Stimulated activated CD8-positive, alpha-beta memory T cell treated with anti-CD3 and anti-CD28 coated beads, Interleukin-15, amount 100 ng/mL, for 24 hours (primary cell): ENCODE measurements around the gene NCOA1.
"Not testable (repeated sequence)": the region's sequence is repeated elsewhere in the genome, so short reads cannot be mapped to it uniquely, and the experiment has no call there.

Experiments used
- DNase-seq: peaks from one replicate; pipeline ENCODE4 v3.0.0-alpha.2; 2020; ENCODE audit warnings: low read depth

NCOA1 gene

GRCh38 chr2:24474053-24474452, 17.0 kb upstream of the NCOA1 start:
- no peak for DNase-seq

- DNase-seq: no peak
Observed at GRCh38 chr2:24477229-24477628, 13.8 kb upstream of the NCOA1 start.

DNA sequence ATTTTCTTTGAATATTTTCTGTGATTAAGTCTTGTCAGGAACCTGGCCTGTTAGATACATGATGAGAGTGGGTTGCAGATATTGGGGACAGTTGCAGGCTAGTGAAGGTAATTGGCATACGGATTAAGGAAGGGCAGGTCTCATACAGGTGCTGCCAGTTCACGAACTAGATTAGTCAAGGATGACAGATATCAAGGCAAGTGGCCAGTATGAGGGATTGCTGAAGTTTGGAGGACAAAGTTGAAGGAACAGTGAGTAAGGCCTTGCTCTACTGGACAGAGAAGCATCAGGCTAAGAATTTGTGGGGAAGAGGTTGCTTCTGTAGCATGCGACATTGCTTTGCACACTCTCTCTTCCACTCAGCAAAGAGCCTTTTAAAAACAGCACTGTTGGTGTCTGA, 12.8 kb upstream of the NCOA1 start:
- no peak for DNase-seq

DNA sequence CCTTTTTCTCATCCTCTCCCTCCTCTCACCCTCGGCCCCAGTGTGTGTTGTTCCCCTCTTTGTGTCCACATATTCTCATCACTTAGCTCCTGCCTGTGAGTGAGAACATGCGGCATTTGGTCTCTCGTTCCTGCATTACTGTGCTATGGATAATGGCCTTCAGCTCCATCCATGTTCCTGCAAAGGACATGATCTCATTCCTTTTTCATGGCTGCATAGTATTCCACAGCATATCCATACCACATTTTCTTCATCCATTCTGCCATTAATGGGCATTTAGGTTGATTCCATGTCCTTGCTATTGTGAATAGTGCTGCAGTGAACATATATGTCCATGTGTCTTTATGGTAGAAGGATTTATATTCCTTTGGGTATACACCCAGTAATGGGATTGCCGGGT, 10.8 kb upstream of the NCOA1 start:
- DNase-seq: no peak

DNA sequence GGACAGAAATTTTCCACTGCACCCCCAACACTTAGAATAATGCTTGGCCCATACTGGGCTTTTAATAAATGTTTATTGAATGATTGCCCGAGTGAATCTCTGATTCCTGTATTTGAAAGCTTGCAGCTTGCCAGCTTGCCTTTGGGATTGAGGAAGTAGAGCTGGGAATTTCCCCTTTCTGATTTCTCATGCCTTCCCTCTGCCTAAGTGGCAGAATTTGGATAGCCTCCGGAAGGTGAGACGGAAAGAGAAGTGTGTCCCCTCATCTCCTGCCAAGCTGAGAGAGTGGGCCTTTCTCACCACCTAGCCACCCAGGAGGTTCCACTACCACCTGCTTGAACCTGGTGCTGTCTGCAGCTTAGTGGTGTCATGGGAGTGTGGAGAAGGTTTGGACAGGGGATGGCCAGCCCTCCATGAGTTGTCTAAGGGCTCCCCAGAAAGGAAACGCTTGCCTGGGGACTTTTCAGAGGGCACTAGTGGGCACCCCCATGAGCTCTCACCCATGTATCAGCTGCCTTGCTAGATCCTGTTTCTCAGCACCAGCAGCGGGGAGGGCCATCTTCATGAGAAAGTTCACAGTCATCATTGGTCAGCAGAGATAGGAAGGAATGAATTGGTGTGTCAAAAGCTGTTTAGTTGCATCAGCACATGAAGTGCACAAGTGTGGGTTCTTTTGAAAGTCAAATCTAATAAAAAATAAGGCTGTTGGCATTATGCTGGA, 8.6 kb upstream of the NCOA1 start:
- DNase-seq: no peak

DNA sequence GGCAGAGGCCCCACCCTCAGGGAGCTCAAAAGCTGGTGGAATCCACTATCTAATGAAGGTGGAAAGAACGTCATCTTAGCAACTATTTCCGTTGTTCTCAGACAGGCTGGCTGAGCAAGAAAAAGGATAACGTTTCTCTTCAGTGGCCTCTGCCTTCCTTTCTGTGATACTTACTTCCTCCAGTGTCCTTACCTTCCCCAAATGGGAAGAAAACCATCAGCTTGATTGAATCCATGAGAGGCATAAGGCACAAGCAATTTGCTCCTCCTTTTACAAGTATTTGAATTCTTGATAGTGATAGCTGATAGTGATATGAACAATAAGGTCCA, 8.1 kb upstream of the NCOA1 start:
- no peak for DNase-seq

- not testable (repeated sequence) for DNase-seq
Observed at GRCh38 chr2:24484677-24485076, 6.4 kb upstream of the NCOA1 start.

- DNase-seq: no peak
Observed at GRCh38 chr2:24485197-24485596, 5.9 kb upstream of the NCOA1 start.

DNA sequence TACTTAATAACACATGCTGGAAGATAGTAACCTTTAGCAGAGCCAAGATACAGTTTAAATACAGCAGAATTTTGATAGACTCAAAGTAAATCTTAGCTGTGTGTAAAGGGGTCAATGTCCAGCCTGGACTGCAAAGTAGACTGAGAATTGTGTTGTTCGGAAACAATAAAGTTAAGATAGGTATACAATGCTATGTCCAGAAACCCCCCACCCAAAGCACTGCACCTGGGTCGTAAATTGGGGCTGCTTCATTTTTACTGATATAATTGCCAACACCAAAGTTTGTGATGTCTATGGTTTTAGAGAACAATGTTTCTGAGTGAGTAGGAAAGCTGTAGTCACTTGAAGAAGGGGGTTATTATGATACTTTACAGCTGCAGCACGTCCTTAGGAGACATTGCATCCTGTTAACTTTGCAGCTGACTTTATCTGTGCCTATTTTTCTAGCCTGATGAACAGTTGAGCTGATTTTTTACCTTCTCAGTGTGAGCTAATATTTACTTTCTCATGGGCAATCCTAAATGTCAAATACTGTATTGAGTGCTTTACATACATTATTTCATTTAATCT, 4.3 kb upstream of the NCOA1 start:
- DNase-seq: no peak

DNA sequence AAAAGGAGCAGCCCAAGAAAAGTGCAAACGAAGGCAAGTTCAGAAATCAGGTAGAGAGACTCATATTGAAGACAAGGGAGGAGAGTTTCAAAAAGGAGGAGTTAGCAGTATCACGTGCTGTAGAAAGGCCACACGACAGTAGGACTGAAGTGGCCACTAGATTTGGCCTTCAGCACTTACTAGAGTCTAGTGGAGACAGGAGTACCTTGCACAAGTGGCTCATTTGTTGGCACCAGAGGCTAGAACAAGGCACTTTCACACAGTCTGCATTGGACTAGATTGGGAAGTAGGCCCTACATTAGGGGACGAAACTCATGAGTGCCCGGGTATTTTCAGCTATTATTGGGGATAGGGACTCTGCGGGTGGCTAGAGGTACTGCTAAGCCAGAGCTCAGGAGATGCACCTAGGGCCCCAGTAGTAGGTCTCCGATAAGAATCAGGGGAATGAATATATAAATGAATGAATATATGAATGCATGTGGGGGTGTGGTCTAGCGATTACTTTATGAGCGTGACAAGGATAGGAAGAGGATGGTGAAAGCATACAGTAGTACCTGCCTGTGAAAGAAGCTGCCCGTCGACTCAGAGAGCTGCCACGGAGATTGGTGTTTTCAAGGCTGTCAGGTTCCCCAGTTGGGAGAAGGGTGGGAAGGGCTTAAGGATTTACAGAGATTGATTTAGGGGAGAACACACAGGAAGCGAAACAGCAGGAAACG, 1.4 kb upstream of the NCOA1 start:
- DNase-seq: no peak

DNA sequence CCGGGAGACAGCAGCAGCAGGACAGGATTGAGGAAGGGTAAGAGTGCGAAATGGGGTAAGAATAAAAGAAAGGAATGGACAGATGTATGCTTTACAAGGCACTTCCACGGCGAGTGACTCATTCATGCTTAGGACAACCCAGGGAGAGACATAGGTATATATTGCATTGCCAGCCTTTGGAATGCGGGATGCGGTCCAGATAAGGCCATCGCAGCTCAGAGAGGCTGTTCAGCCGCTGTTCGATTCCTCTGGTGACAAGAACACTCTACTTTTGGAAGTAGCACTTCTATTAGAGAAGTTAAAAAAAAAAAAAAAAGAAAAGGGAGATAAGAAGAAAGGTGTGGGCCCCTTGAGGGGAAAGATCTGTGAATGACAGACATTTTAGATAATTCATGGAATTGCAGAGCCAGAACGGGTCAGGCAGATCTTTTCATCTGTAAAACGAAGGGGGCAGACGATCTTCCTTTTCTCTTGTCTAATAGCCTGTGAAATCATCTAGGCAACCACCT, 819 bp upstream of the NCOA1 start:
- DNase-seq: no peak

DNA sequence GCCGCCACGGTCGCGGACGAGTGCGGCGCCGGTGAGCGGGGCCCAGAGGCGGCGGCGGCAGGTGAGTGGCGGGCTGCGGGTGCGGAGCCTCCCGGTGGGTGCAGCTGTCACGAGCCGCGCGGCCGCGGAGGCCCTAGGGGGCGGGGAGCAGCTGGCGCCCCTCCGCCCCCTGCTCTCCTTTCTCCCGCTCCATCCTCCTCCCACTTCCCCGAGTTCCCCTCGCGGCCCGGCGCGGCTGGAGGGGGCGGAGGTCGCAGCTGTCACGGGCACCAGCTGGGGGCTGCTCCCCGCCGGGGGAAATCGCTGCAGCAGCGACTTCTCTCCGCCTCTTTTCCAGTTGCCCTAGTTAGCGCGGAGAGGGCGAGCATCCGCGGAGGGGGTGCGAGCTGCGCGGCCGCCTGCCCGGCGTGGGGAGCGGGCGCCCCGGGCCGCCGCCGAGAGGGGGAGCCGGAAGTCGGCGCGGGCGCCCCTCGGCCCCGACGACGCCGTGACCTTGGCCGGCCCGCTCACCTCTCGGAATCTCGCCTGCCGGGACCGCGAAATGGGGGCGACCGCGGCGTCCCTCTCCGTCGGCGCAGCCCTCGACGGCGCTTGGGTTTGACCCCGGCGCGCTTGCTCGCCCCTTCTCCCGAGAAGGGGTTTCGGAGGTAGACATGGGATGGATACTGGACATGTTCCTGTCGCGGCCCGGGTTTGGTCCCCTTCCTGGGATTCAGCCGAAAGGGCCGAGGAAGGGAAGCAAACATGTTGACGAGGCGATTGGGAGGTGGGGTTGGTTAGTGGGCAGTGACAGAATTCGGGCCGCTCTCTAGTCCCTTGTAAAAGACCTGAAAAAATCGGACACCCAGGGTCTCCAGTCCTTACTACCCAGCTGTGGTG, 727 bp downstream of the NCOA1 start:
- no peak for DNase-seq

- no peak for DNase-seq
Observed at GRCh38 chr2:24492421-24493279, 1.6 kb downstream of the NCOA1 start.

DNA sequence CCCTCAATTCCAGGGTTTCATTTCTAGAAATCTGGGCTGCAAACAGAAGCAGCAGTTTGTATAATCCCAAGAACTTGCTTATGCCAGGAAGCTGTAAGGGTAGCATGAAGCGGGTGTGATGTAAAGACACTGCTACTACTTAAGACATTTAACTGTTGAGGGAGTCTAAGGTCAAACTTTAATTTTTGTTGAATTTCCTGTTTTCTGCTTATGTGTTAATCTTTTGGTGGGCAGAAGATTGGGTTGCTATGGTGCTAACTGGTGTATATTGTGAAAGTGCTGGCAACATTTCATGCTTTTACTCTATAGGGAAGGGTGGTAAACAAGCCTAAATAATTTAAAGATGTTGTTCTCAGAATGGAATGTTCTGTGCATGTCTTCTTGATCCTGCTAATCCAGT, 2.7 kb downstream of the NCOA1 start:
- no peak for DNase-seq

- DNase-seq: no peak
Observed at GRCh38 chr2:24494410-24494809, 3.4 kb downstream of the NCOA1 start.

DNA sequence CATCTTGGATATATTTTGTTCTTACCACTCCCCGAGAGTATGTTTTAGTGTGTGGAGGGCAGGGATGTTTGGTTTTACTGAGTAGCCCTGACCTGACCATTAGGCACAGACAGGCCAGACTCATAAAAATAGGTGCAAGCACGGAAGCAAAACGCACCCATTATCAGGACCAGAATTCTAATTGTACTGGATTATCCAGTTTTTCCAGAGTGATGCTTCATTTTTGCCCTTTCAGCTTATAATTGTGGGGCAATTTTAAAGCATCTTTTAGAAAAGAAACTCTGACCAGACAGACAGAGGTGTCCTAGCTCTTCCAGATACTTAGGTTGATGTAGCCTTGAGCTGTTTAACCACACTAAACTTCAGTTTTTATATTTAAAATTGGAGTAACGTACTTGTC, 4.4 kb downstream of the NCOA1 start:
- no peak for DNase-seq

DNA sequence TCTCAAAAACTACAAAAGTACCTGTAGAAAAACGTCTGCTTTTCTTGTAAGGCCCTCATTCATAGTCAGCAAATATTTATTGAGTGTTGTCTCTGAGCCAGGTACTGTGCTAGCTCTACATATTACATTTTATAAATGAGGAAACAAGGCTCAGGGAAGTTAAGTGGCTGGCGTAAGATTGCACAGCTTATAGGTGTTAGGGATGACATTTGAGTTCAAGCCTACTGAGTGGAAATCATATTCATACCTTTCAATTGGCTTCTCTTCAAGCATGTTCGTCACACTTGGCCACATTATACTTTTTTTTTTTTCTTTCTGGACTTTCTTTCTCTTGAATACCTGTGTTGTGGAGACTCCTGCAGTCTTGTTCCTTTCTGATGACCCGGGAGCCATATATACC, 5.9 kb downstream of the NCOA1 start:
- no peak for DNase-seq

DNA sequence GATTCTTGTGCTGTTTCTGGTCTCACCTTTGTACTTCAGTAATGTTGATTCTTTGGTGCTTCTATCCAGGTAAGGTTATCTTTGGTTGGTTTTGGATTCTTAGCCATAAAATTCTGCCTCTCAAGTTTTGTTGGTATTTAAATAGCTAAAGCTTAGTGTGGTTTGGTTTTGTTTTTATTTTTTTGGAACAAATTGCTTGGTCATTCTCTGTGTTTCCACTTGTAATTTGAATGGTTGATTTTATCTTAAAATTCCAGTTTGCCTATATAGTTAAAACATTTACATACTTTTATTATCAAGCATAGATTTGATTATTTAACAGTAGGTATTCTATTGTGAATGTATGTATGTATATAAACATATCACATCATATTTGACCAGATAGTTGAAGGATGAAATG, 6.6 kb downstream of the NCOA1 start:
- DNase-seq: no peak

DNA sequence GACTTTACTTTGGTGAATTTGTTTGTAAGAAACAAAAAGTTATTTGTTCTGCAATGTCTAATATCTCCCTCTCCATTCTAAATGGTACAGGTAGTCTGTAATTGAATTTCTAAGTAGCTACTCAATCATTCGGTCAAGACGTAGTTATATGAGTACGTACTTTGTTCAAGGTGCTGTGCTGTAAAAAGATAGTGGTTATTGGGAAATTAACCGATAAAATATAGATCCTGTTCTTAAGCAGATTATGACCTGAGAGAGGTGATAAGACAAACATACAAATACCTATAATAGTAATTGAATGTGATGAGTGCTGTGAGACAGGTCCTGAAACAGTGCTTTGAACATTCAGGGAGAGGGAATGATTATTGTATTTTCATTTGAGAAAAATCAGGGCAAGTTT, 7.1 kb downstream of the NCOA1 start:
- DNase-seq: no peak

- DNase-seq: no peak
Observed at GRCh38 chr2:24501813-24502212, 10.8 kb downstream of the NCOA1 start.

DNA sequence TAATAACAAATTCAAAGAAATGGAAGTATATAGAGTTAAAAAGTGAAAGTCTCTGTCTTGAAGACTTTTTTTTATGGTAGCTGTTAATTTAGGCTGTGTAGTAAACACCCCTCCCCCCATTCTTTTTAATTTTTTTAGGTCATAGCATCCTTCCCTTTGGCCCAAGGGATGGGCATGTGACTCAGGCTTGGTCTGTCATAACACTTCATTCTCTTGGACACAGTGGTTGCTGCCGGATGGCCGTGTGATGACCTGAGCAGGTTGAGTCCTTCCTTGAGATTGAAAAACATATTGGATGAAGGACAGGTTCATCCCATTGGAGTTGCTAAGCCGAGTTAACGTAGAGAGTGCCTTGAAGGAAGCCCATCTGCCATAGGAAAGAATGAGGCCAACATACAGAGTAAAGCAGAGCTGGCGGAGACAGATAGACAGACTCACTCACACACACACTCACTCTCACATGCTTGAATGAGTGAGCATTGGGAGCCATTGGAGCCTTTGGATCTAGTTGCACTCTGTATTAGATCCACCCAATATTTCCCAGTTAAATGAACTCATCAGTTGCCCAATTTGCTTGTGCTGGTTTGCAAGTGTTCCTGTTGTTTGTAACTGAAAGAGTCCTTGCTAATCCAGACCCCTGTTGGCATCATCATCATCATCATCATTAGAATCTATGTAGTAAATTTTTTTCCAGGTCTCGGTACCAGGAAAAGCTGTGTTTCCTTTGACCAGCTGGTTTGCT, 14.7 kb downstream of the NCOA1 start:
- DNase-seq: no peak
